ENCODE measurements around the gene GTF3C5.

The GTF3C5 gene

DNA sequence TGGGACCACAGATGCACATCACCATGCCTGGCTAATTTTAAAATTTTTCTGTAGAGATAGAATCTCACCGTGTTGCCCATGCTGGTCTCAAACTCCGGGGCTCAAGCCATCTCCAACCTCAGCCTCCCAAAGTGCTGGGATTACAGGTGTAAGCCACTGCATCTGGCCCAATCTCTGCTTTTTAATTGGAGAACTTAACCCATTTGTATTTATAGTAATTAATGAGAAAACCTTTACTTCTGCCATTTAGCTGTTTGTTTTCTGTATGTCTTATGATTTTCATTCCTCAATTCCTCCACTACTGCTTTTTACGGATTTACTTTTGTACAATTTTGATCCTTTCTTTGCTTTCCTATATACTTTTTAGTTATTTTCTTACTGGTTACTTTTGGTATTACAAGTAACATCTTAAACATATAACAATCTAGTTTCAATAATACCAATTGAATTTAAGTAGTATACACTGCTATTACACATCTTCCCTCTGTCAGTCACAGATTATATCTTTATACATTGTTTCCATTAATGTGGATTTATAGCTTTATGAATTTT, 64.1 kb downstream of the GTF3C5 start:
- no peak for DNase-seq

DNA sequence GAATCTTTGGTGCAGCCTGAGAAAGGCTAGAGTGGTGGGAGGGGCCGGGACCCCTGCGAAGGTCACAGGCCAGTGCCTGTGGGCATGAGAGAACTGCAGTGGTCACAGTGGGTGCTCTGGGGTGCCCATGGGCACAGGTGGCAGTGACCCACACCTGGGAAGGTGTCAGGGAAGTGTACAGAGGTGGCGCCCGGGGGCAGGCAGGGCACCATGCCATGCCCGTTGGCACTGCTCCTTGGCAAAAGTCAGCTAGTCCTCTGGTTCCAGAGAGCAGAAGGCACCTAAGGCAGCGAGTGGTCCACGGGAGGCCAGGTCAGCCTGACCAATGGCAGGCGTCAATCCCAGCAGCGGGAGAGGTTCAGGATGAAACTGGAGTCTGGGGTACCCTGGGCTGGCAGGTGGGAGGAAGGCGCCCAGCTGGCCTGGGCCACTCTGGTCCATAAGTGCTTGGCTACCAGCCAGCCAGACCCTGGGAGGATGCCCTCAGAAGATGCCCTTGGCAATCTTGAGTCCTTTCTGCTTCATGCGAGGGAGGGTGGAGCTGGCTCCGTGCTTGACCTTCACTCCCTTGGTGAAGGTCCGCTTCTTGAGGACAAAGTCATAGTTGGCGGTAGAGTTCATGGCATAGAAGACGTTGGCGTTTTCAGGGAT, 67.4 kb downstream of the GTF3C5 start:
- no peak for DNase-seq

GRCh38 chr9:133098871-133099270, 68.1 kb downstream of the GTF3C5 start:
- no peak for DNase-seq

DNA sequence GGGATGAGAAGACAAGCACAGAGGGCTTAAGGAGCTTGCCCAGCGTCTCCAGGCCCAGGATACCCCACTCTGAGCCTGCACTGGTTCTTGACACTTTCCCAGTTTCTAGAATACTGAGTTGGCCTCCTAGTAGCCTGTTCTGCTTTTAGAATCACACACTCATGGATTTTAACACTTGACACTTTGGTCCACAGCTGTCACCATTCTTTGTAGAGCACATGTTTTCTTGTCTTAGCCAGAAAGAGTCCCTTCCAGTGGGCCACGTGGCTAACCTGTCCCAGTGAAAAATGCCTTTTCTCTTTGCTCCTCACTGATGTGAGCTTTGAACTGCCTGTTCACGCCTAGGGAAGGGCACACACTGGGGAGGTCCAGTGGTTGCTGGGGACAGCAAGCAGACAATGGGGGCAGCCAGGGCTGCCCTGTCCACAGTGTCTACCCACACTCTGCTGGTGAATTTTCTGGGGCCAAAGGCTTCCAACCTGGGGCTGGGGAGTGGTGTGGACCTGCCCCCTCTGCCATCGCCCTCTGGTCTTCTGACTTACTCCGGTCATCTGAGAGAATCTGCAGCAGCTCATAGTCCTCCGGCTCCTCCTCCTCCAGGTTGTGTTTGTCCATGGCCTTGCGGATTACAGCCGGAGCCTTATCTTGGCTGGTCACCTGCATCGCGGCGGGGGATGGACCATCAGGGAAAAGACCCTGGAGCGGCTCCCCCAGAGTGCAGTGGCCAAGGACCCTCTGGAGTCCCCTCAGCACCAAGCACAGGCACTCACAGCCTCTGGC, 69.1 kb downstream of the GTF3C5 start:
- DNase-seq, result no peak

- DNase-seq, result no peak
These were observed 69.9 kb downstream of the GTF3C5 start for GRCh38 chr9:133100506-133101355.

- DNase-seq, result no peak
These were observed 70.8 kb downstream of the GTF3C5 start for GRCh38 chr9:133101356-133102189.

GRCh38 chr9:133102190-133103021, 71.6 kb downstream of the GTF3C5 start:
- DNase-seq, result no peak

DNA sequence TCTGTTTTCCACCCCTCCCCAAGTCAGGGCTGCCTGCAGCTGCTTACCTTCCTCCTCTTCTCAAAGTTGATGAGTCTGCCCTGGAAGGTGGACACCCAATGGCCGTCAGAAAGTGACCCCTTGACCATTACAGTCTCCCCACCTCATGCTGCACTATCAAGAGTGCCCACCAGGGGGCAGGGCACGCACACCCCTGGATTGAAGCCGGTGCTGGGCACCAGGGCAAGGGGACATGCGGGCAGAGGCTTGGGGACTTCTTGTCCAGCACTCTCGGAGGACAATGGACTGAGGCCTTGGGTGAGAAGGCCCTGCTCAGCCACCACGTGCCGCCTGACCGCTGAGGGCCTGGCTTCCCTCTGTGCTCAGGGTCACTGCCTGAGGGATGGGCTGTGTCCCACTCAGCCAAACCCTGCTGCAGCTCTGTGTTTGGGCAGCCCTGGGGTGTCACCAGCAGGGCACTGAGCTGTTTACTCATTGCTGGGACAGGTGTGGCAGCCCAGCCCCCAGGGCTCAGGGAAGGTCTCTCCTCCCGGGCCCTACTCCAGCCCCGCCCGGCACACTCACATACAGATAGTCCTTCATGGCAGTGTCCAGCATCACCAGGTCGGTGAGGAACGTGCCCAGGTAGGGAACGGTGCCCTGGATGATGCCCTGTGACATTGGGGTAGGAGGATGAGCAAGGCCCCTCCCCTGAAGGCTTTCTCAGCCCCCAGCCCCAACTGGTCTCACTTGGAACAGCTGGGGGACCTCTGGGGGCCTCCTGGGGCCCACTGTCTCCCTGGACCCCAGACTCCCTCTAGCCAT, 72.6 kb downstream of the GTF3C5 start:
- DNase-seq, result peak; percentile 51 to 65

- no peak for DNase-seq
These were observed 73.2 kb downstream of the GTF3C5 start for GRCh38 chr9:133103987-133104505.

- DNase-seq, result no peak
These were observed 74.1 kb downstream of the GTF3C5 start for GRCh38 chr9:133104718-133105460.

GRCh38 chr9:133105461-133105770, 74.6 kb downstream of the GTF3C5 start:
- no peak for DNase-seq

GRCh38 chr9:133106511-133107244, 75.9 kb downstream of the GTF3C5 start:
- no peak for DNase-seq

- DNase-seq, result no peak
These were observed 76.5 kb downstream of the GTF3C5 start for GRCh38 chr9:133107245-133107722.
